GM23338 (cell line): ENCODE data around the gene PRR22. TPM values are rescaled to one million over a fixed set of nuclear protein-coding genes. Genes with fewer than 3 reads are reported as not detected.

Source experiments
- ATAC-seq: fragments of 200-7000 bp; cut with Tn5 transposase; 3 replicates; pipeline ENCODE4 v1.9.1; 2020
- DNase-seq: peaks from one replicate; pipeline ENCODE4 v3.0.0-alpha.2; 2015; ENCODE audit warnings: low spot score
- H2AFZ ChIP-seq: fragments of 200-600 bp; sonication (generic); 2 replicates; pipeline ENCODE4 v1.8.0; 2016; ENCODE audit warnings: antibody characterized with exemption, mild to moderate bottlenecking, moderate library complexity
- H3F3A ChIP-seq: fragments of 200-600 bp; sonication (generic); replicated peaks from 2 replicates; pipeline ENCODE4 v1.8.0; 2017; ENCODE audit warnings: antibody characterized with exemption, mixed run types, low read depth
- H3K27ac ChIP-seq: fragments of 200-600 bp; sonication (generic); 2 replicates; pipeline ENCODE4 v1.6.1; 2016; ENCODE audit warnings: low read depth
- H3K27me3 ChIP-seq: fragments of 200-600 bp; sonication (generic); 2 replicates; pipeline ENCODE4 v1.8.0; 2016; ENCODE audit warnings: mild to moderate bottlenecking, mixed run types, moderate library complexity; ENCODE audit not compliant: insufficient read depth
- H3K36me3 ChIP-seq: fragments of 200-600 bp; sonication (generic); 2 replicates; pipeline ENCODE4 v1.8.0; 2016; ENCODE audit warnings: mild to moderate bottlenecking; ENCODE audit not compliant: insufficient read depth
- H3K4me1 ChIP-seq: fragments of 200-600 bp; sonication (generic); 2 replicates; pipeline ENCODE4 v1.8.0; 2016; ENCODE audit warnings: mild to moderate bottlenecking, moderate library complexity; ENCODE audit not compliant: insufficient read depth
- H3K4me2 ChIP-seq: fragments of 200-600 bp; sonication (generic); 2 replicates; pipeline ENCODE4 v1.7.1; 2017; ENCODE audit warnings: mixed run types
- H3K4me3 ChIP-seq: fragments of 200-600 bp; sonication (generic); 2 replicates; pipeline ENCODE4 v1.6.1; 2016; ENCODE audit warnings: mixed run types
- H3K79me2 ChIP-seq: fragments of 200-600 bp; sonication (generic); replicated peaks from 2 replicates; pipeline ENCODE4 v1.8.0; 2017; ENCODE audit warnings: mild to moderate bottlenecking; ENCODE audit not compliant: insufficient read depth
- H3K9me2 ChIP-seq: fragments of 200-600 bp; sonication (generic); 2 replicates; pipeline ENCODE4 v1.8.0; 2017; ENCODE audit not compliant: insufficient read depth
- H4K20me1 ChIP-seq: fragments of 200-600 bp; sonication (generic); replicated peaks from 2 replicates; pipeline ENCODE4 v1.8.0; 2017; ENCODE audit warnings: mild to moderate bottlenecking; ENCODE audit not compliant: insufficient read depth
- H3K27ac Mint-ChIP-seq: 2 replicates; pipeline ENCODE4 v1.8.0; 2020; ENCODE audit warnings: inconsistent platforms, mild to moderate bottlenecking, moderate library complexity, mixed read lengths
- H3K27me3 Mint-ChIP-seq: 3 replicates; pipeline ENCODE4 v1.8.0; 2022; ENCODE audit warnings: low read depth, mild to moderate bottlenecking, moderate library complexity, mixed read lengths, inconsistent platforms; ENCODE audit not compliant: insufficient read depth, poor library complexity
- H3K36me3 Mint-ChIP-seq: 3 replicates; pipeline ENCODE4 v1.8.0; 2021; ENCODE audit warnings: low read depth, mild to moderate bottlenecking, inconsistent platforms, moderate library complexity, mixed read lengths
- H3K4me1 Mint-ChIP-seq: 3 replicates; pipeline ENCODE4 v1.8.0; 2020; ENCODE audit warnings: mild to moderate bottlenecking, inconsistent platforms, mixed read lengths
- H3K4me3 Mint-ChIP-seq: 3 replicates; pipeline ENCODE4 v1.8.0; 2021; ENCODE audit warnings: moderate library complexity, mild to moderate bottlenecking, inconsistent platforms, mixed read lengths
- H3K9me3 Mint-ChIP-seq: 3 replicates; pipeline ENCODE4 v1.8.0; 2020; ENCODE audit warnings: moderate library complexity, mild to moderate bottlenecking, inconsistent platforms, mixed read lengths
- CREB1 ChIP-seq: fragments of 250-450 bp; sonication (Bioruptor Pico); IDR thresholded peaks from 2 replicates; pipeline ENCODE4 v1.5.0; 2020; ENCODE audit warnings: low read depth, mild to moderate bottlenecking, moderate library complexity
- ETS1 ChIP-seq: IDR thresholded peaks from 2 replicates; pipeline ENCODE4 v1.6.1; 2016; ENCODE audit warnings: antibody characterized with exemption
- EZH2 ChIP-seq: fragments of 200-600 bp; sonication (generic); IDR thresholded peaks from one replicate; pipeline ENCODE4 v1.8.0; 2017; ENCODE audit warnings: antibody characterized with exemption, mild to moderate bottlenecking, low read depth; ENCODE audit not compliant: unreplicated experiment
- EZH2phosphoT487 ChIP-seq: fragments of 200-600 bp; sonication (generic); IDR thresholded peaks from one replicate; pipeline ENCODE4 v1.8.1; 2018; ENCODE audit warnings: antibody characterized with exemption; ENCODE audit not compliant: unreplicated experiment
- JUNB ChIP-seq: IDR thresholded peaks from one replicate; pipeline ENCODE4 v1.6.1; 2016; ENCODE audit warnings: antibody characterized with exemption; ENCODE audit not compliant: unreplicated experiment
- NANOG ChIP-seq: IDR thresholded peaks from 2 replicates; pipeline ENCODE4 v1.6.1; 2016; ENCODE audit warnings: antibody characterized with exemption, borderline replicate concordance
- POLR2AphosphoS5 ChIP-seq: IDR thresholded peaks from 2 replicates; pipeline ENCODE4 v1.6.1; 2016; ENCODE audit warnings: antibody characterized with exemption, low read depth
- STAT1 ChIP-seq: IDR thresholded peaks from one replicate; pipeline ENCODE4 v1.6.1; 2016; ENCODE audit warnings: antibody characterized with exemption; ENCODE audit not compliant: unreplicated experiment
- ZNF114 ChIP-seq: fragments of 250-450 bp; sonication (Bioruptor Pico); IDR thresholded peaks from 2 replicates; pipeline ENCODE4 v1.5.0; 2020; ENCODE audit warnings: mild to moderate bottlenecking, moderate library complexity
- ZNF331 ChIP-seq: fragments of 250-450 bp; sonication (Bioruptor Pico); IDR thresholded peaks from 2 replicates; pipeline ENCODE4 v1.5.0; 2020; ENCODE audit warnings: low read depth, mild to moderate bottlenecking, moderate library complexity
- polyA plus RNA-seq: library from polyadenylated mRNA; unstranded; fragments of >200 nt; fragmentation: Nextera tagmentation; extraction: Ambion mirVana; gene quantifications from 2 replicates; pipeline ENCODE4 v1.2.1, GENCODE V29; 2016
- total RNA-seq: library from RNA; depleted of rRNA; stranded (reverse); fragments of >200 nt; shearing (Covaris generic); gene quantifications from 2 replicates; pipeline ENCODE4 v1.2.3, GENCODE V29; 2014
- TF ChIP-seq, protein P1 (sequence below): IDR thresholded peaks from one replicate; pipeline ENCODE4 v1.6.1; 2018; ENCODE audit warnings: antibody characterized with exemption; ENCODE audit not compliant: unreplicated experiment
- TF ChIP-seq, protein P2 (sequence below): fragments of 250-450 bp; sonication (Bioruptor Pico); IDR thresholded peaks from 2 replicates; pipeline ENCODE4 v1.5.0; 2020; ENCODE audit warnings: mild to moderate bottlenecking, moderate library complexity
- TF ChIP-seq, protein P3 (sequence below), 2 experiments: fragments of 200-600 bp in 1 of 2; sonication (generic) in 1 of 2; conservative IDR thresholded peaks; 2 replicates each; pipeline versions ENCODE4 v1.5.1 to v1.6.1; 2016 to 2017; ENCODE audit warnings: antibody characterized with exemption in 2 of 2, low read depth in 2 of 2, mild to moderate bottlenecking in 2 of 2, moderate library complexity in 1 of 2

The PRR22 gene
- total and polyA plus RNA-seq, 2 experiments from 2014 or later, result 1.0 to 1.2 TPM

GRCh38 chr19:5799247-5800241 is 15.0 kb upstream of the PRR22 start:
- H3K4me3 Mint-ChIP-seq, result no peak overlapping the region
- peaks cover 2% of the 10 kb centered on the region; the same call in 1 of the 3 replicates for H3K36me3 Mint-ChIP-seq
- no peak overlapping the region for H3K27ac Mint-ChIP-seq
- no peak overlapping the region for H2AFZ ChIP-seq
- no peaks in the 10 kb centered on the region for H3K36me3 ChIP-seq
- no peaks in the 10 kb centered on the region for H3F3A ChIP-seq
- DNase-seq (no peak), ATAC-seq (no peak)
- peaks cover 3% of the 10 kb centered on the region; the same call in 2 of the 3 replicates for H3K9me3 Mint-ChIP-seq
- H3K9me2 ChIP-seq, result peaks cover 5% of the 10 kb centered on the region; the same call in 1 of the 2 replicates
- H3K27me3 ChIP-seq, result peaks cover 11% of the 10 kb centered on the region
- no peaks in the 10 kb centered on the region for H3K79me2 ChIP-seq
- no peak overlapping the region for H3K4me3 ChIP-seq
- peaks cover 10% of the 10 kb centered on the region; the same call in 2 of the 3 replicates for H3K4me1 Mint-ChIP-seq
- H4K20me1 ChIP-seq, result no peaks in the 10 kb centered on the region
- no peaks in the 10 kb centered on the region; the same call in 1 of the 2 replicates for H3K4me1 ChIP-seq
- H3K27me3 Mint-ChIP-seq, result peaks cover 40% of the 10 kb centered on the region
- no peak for TF ChIP-seq STAT1
- no peak for TF ChIP-seq EZH2
- TF ChIP-seq, protein P1, sequence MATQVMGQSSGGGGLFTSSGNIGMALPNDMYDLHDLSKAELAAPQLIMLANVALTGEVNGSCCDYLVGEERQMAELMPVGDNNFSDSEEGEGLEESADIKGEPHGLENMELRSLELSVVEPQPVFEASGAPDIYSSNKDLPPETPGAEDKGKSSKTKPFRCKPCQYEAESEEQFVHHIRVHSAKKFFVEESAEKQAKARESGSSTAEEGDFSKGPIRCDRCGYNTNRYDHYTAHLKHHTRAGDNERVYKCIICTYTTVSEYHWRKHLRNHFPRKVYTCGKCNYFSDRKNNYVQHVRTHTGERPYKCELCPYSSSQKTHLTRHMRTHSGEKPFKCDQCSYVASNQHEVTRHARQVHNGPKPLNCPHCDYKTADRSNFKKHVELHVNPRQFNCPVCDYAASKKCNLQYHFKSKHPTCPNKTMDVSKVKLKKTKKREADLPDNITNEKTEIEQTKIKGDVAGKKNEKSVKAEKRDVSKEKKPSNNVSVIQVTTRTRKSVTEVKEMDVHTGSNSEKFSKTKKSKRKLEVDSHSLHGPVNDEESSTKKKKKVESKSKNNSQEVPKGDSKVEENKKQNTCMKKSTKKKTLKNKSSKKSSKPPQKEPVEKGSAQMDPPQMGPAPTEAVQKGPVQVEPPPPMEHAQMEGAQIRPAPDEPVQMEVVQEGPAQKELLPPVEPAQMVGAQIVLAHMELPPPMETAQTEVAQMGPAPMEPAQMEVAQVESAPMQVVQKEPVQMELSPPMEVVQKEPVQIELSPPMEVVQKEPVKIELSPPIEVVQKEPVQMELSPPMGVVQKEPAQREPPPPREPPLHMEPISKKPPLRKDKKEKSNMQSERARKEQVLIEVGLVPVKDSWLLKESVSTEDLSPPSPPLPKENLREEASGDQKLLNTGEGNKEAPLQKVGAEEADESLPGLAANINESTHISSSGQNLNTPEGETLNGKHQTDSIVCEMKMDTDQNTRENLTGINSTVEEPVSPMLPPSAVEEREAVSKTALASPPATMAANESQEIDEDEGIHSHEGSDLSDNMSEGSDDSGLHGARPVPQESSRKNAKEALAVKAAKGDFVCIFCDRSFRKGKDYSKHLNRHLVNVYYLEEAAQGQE, result no peak
- no peak for TF ChIP-seq ZNF114 (CRISPR knock-in tag)
- TF ChIP-seq, protein P2, sequence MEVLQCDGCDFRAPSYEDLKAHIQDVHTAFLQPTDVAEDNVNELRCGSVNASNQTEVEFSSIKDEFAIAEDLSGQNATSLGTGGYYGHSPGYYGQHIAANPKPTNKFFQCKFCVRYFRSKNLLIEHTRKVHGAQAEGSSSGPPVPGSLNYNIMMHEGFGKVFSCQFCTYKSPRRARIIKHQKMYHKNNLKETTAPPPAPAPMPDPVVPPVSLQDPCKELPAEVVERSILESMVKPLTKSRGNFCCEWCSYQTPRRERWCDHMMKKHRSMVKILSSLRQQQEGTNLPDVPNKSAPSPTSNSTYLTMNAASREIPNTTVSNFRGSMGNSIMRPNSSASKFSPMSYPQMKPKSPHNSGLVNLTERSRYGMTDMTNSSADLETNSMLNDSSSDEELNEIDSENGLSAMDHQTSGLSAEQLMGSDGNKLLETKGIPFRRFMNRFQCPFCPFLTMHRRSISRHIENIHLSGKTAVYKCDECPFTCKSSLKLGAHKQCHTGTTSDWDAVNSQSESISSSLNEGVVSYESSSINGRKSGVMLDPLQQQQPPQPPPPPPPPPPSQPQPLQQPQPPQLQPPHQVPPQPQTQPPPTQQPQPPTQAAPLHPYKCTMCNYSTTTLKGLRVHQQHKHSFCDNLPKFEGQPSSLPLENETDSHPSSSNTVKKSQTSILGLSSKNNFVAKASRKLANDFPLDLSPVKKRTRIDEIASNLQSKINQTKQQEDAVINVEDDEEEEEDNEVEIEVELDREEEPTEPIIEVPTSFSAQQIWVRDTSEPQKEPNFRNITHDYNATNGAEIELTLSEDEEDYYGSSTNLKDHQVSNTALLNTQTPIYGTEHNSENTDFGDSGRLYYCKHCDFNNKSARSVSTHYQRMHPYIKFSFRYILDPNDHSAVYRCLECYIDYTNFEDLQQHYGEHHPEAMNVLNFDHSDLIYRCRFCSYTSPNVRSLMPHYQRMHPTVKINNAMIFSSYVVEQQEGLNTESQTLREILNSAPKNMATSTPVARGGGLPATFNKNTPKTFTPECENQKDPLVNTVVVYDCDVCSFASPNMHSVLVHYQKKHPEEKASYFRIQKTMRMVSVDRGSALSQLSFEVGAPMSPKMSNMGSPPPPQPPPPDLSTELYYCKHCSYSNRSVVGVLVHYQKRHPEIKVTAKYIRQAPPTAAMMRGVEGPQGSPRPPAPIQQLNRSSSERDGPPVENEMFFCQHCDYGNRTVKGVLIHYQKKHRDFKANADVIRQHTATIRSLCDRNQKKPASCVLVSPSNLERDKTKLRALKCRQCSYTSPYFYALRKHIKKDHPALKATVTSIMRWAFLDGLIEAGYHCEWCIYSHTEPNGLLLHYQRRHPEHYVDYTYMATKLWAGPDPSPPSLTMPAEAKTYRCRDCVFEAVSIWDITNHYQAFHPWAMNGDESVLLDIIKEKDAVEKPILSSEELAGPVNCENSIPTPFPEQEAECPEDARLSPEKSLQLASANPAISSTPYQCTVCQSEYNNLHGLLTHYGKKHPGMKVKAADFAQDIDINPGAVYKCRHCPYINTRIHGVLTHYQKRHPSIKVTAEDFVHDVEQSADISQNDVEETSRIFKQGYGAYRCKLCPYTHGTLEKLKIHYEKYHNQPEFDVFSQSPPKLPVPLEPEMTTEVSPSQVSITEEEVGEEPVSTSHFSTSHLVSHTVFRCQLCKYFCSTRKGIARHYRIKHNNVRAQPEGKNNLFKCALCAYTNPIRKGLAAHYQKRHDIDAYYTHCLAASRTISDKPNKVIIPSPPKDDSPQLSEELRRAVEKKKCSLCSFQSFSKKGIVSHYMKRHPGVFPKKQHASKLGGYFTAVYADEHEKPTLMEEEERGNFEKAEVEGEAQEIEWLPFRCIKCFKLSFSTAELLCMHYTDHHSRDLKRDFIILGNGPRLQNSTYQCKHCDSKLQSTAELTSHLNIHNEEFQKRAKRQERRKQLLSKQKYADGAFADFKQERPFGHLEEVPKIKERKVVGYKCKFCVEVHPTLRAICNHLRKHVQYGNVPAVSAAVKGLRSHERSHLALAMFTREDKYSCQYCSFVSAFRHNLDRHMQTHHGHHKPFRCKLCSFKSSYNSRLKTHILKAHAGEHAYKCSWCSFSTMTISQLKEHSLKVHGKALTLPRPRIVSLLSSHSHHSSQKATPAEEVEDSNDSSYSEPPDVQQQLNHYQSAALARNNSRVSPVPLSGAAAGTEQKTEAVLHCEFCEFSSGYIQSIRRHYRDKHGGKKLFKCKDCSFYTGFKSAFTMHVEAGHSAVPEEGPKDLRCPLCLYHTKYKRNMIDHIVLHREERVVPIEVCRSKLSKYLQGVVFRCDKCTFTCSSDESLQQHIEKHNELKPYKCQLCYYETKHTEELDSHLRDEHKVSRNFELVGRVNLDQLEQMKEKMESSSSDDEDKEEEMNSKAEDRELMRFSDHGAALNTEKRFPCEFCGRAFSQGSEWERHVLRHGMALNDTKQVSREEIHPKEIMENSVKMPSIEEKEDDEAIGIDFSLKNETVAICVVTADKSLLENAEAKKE (CRISPR knock-in tag), result no peak
- TF ChIP-seq, protein P3, sequence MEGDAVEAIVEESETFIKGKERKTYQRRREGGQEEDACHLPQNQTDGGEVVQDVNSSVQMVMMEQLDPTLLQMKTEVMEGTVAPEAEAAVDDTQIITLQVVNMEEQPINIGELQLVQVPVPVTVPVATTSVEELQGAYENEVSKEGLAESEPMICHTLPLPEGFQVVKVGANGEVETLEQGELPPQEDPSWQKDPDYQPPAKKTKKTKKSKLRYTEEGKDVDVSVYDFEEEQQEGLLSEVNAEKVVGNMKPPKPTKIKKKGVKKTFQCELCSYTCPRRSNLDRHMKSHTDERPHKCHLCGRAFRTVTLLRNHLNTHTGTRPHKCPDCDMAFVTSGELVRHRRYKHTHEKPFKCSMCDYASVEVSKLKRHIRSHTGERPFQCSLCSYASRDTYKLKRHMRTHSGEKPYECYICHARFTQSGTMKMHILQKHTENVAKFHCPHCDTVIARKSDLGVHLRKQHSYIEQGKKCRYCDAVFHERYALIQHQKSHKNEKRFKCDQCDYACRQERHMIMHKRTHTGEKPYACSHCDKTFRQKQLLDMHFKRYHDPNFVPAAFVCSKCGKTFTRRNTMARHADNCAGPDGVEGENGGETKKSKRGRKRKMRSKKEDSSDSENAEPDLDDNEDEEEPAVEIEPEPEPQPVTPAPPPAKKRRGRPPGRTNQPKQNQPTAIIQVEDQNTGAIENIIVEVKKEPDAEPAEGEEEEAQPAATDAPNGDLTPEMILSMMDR (conservative IDR thresholded peaks at IDR 0.05; ENCODE audit: low read depth in 2 of 2), result no peak
- TF ChIP-seq EZH2phosphoT487, result no peak
- no peak for TF ChIP-seq JUNB
- no peak for TF ChIP-seq CREB1 (CRISPR knock-in tag)
- no peak for TF ChIP-seq POLR2AphosphoS5
- no peak for TF ChIP-seq ETS1
- no peak for TF ChIP-seq ZNF331 (CRISPR knock-in tag)
- TF ChIP-seq NANOG, result no peak
- no peak overlapping the region for H3K27ac ChIP-seq
- H3K4me2 ChIP-seq, result no peak overlapping the region
